GM21786 (cell line): Measurements from ENCODE around the gene KCNS1.

Source experiments
- ATAC-seq: cut with Tn5 transposase; IDR thresholded peaks from one replicate; pipeline ENCODE4 v1.9.1; 2021; ENCODE audit not compliant: unreplicated experiment

KCNS1 gene

DNA sequence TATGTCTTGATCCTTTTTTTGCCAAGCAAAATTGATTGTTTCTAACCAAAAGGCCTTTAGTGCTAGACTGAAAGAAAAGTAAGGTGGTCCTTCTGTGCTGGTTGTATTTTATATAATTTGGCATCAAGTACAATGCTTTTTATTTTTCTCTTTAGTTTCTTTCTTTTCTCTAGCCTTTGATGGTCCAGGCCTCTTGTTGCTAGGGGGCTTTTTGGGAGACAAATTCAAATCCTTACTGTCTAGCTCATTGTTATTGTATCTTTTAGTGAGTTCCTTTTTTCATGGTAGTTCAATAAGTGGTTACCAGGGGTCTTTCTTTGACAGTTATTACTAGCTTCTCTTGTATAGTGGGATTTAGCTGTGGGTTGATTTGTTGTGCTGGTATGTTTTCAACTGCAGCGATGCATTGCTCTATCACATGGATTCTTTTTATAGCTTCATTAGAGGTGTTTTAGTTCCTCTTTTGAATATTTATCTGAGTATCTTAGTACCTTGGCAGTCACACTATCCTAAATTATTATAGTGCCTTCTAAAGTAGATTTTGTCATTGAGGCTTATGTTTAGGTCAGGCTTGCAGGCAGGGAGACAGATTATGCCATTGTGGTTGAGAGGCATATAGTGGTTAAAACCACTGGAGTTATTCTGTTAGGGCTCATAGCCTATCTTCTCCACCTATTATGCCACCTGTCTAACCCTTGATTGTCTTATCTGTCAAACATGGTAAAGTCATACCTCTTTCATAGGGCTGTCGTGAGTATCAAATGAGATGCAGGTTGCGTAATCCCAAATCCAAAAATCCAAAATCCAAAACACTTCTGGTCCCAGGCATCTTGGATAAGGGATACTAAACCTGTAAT lies 49.5 kb downstream of the KCNS1 start:
- ATAC-seq: no peak

DNA sequence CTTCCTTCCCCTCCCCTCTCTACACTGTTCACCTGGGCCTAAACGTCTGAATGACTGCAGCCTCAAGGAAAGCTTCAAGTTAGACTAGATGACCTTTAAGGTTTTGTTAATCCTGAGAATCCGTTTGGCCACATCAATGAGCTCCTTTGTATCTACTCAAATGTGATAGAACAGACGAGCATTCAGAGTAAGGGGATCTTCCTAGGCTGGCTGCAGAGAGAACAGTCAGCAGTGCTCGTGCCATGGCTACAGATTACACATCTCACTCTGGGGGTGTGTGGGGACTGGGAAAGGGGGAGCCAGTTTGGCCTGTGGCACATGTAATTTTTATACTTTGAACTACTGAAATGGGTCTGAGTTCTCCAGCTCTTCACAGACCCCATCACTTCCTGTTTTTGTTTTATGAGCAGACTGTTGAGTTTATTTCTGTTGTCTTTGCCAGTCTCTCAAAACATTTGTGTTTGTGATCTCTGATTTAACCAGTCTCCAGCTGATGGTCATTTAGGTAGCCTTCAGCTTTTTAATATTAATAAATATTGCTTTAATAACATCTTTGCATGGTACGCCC lies 50.9 kb downstream of the KCNS1 start:
- no peak for ATAC-seq

DNA sequence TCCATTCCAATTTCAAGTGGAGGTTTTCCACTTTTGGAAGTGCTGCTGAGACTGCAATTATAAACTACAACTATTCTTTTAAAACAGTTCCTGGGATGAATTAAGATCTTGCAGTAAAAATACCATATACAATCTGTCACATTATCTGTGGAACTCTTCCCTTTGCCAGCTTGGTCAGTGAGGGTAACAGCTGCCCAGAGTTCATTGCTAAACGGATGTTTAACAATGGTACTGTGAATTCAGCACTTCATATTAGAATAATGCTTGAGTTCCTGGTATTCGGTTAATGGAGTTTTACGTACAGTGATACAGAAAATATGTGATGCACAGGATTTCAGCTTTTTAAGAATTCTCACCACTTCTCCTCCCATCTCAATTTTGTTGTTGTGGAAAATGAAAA lies 51.5 kb downstream of the KCNS1 start:
- ATAC-seq: no peak

DNA sequence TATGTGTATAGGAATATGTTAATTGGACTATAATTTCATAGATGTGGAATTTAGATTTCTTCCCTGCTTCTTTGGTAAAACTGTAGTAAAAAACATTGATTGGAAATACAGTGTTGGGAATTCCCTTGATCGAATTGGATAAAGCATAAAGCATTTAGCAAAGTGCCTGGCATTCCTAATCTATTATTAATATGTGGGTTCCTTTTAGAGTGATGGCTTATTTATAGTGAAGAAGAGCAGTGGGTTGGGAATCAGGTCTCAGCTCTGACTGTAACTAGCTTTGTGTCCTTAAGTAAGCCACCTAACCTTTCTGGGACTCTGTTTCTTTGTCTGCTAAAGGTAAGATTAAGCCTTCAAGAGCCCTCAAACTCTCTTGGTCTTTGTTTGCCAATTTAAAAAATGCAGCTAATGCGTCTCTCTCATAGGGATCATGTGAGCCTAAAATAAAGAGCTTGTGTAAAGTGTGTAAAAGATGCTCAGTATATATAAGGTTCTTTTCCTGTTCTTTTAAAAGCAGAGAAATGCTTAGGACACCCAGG lies 53.3 kb downstream of the KCNS1 start:
- ATAC-seq: no peak

DNA sequence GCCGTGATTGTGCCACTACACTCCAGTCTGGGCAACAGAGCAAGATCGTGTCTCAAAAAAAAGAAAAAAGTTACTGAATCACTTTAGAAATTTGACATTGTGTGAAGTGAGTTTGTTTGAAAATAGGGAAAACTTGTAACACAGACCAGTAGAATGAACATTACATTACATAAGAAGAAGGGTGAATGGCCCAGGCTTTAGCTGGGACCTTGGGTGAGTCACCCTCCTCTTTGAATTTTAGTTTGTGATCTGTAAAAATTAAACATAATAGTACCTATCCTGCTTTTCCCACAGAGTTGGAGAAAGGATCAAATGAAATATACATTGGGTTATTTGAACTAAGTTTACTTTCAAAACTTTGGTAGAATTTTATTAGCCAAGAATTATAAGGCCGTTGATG lies 56.3 kb downstream of the KCNS1 start:
- no peak for ATAC-seq

DNA sequence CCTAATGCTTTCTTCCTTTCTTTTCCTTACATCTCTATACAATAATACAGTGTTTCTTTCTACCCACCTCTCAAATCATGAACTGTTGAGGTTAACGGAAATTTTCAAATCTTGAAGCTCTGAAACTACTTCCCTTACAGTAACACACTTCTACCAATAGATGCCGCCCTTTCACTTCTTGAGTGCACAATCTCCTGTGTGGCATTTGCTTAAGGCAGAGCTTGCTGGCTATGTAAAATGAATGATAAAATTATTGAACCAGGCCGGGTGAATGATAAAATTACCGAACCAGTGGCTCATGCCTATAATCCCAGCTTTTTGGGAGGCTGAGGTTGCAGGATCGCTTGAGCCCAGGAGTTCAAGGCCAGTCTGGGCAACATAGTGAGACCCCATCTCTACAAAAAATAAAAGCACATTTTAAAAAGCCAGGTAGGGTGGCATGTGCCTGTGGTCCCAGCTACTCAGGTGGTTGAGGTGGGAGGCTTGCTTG lies 56.8 kb downstream of the KCNS1 start:
- no peak for ATAC-seq

DNA sequence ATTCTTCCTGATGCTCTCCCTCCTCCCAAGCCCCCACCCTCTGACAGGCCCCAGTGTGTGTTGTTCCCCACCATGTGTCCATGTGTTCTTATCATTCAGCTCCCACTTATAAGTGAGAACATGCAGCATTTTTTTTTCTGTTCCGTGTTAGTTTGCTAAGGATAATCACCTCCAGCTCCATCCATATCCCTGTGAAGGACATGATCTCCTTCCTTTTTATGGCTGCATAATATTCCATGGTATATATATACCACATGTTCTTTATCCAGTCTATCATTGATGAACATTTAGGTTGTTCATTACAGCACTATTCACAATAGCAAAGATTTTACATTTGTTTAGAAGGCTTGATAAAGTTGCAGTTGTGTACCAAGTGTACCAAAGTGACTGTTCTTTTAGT lies 57.9 kb downstream of the KCNS1 start:
- ATAC-seq: no peak
